IMR-90 (cell line): ENCODE results near the gene ZBTB40. TPM values are rescaled to one million over a fixed set of nuclear protein-coding genes. Genes with fewer than 3 reads are reported as not detected.
A peak's percentile ranks its signal among the peaks of the same experiment; 100 is the strongest.

Experiments
- ATAC-seq: fragments of 200-7000 bp; cut with Tn5 transposase; 2 replicates; pipeline ENCODE4 v1.9.1; 2020; ENCODE audit warnings: low read depth, mild to moderate bottlenecking, moderate library complexity
- BruUV-seq: library from RNA; stranded (reverse); fragments of 400-500 nt; replicated peaks from 2 replicates; lab custom pipeline; 2021; lab: Mats Ljungman, UMichigan
- CTCF ChIA-PET: fragments of 300-600 bp; formaldehyde crosslinking; extraction: SDS; loops from one replicate; lab custom pipeline; 2021; ENCODE audit warnings: antibody characterized with exemption; lab: Yijun Ruan, JAX
- POLR2A ChIA-PET: fragments of 300-600 bp; sonication (Branson Sonifier 250); formaldehyde crosslinking; loops from one replicate; lab custom pipeline; 2022; ENCODE audit warnings: antibody characterized with exemption; ENCODE audit not compliant: unreplicated experiment; lab: Charles Lee
- DNase-seq: peaks from one replicate; pipeline ENCODE4 v3.0.0; 2013
- H2AFZ ChIP-seq: replicated peaks from 2 replicates; pipeline ENCODE3; 2013; ENCODE audit warnings: low read length, mild to moderate bottlenecking; ENCODE audit not compliant: poor library complexity
- H2AK5ac ChIP-seq: 2 replicates; pipeline ENCODE4 v1.6.1; 2013; ENCODE audit warnings: low read depth, low read length, inconsistent platforms
- H2AK9ac ChIP-seq: replicated peaks from 2 replicates; pipeline ENCODE3; 2013; ENCODE audit warnings: mild to moderate bottlenecking, low read depth, low read length, moderate library complexity; ENCODE audit not compliant: poor library complexity
- H2BK120ac ChIP-seq: 2 replicates; pipeline ENCODE4 v1.6.1; 2013; ENCODE audit warnings: low read depth, low read length, inconsistent platforms
- H2BK15ac ChIP-seq: 3 replicates; pipeline ENCODE4 v1.6.1; 2013; ENCODE audit warnings: low read depth, low read length, inconsistent platforms
- H2BK20ac ChIP-seq: 2 replicates; pipeline ENCODE4 v1.6.1; 2013; ENCODE audit warnings: low read depth, mild to moderate bottlenecking, inconsistent platforms, low read length, moderate library complexity
- H2BK5ac ChIP-seq: 2 replicates; pipeline ENCODE4 v1.6.1; 2013; ENCODE audit warnings: mild to moderate bottlenecking, low read depth, low read length, inconsistent platforms; ENCODE audit not compliant: poor library complexity, severe bottlenecking
- H3K14ac ChIP-seq: replicated peaks from 2 replicates; pipeline ENCODE4 v1.6.1; 2013; ENCODE audit warnings: low read depth, low read length, inconsistent platforms
- H3K18ac ChIP-seq: 2 replicates; pipeline ENCODE4 v1.6.1; 2013; ENCODE audit warnings: low read depth, low read length, control low read depth
- H3K23ac ChIP-seq: 2 replicates; pipeline ENCODE4 v1.6.1; 2013; ENCODE audit warnings: low read depth, low read length, inconsistent platforms
- H3K27ac ChIP-seq: 2 replicates; pipeline ENCODE4 v1.5.1; 2013; ENCODE audit warnings: mild to moderate bottlenecking, control low read depth, low read length; ENCODE audit not compliant: insufficient read depth
- H3K27me3 ChIP-seq: 2 replicates; pipeline ENCODE4 v1.6.1; 2013; ENCODE audit warnings: low read length; ENCODE audit not compliant: control insufficient read depth, insufficient read depth
- H3K36me3 ChIP-seq: 2 replicates; pipeline ENCODE4 v1.6.1; 2013; ENCODE audit warnings: low read length, mixed read lengths; ENCODE audit not compliant: control insufficient read depth, insufficient read depth
- H3K4ac ChIP-seq: 2 replicates; pipeline ENCODE4 v1.6.1; 2013; ENCODE audit warnings: low read depth, low read length, inconsistent platforms
- H3K4me1 ChIP-seq: 2 replicates; pipeline ENCODE4 v1.6.1; 2013; ENCODE audit warnings: low read length, mixed read lengths; ENCODE audit not compliant: control insufficient read depth, insufficient read depth
- H3K4me2 ChIP-seq: 2 replicates; pipeline ENCODE4 v1.6.1; 2013; ENCODE audit warnings: low read depth, mild to moderate bottlenecking, control low read depth, low read length, moderate library complexity
- H3K4me3 ChIP-seq: 2 replicates; pipeline ENCODE4 v1.5.1; 2013; ENCODE audit warnings: low read depth, mild to moderate bottlenecking, control low read depth, low read length, moderate library complexity; ENCODE audit not compliant: insufficient read depth
- H3K56ac ChIP-seq: 2 replicates; pipeline ENCODE4 v1.6.1; 2013; ENCODE audit warnings: low read length, inconsistent platforms; ENCODE audit not compliant: insufficient read depth; ENCODE audit errors: extremely low read depth
- H3K79me1 ChIP-seq, 2 experiments: 2 replicates each; pipeline ENCODE4 v1.6.1; 2013; ENCODE audit warnings: low read length in 2 of 2, inconsistent platforms in 1 of 2, low read depth in 1 of 2
- H3K9ac ChIP-seq: 2 replicates; pipeline ENCODE4 v1.6.1; 2013; ENCODE audit warnings: low read depth, low read length, control low read depth
- H3K9me1 ChIP-seq: 2 replicates; pipeline ENCODE4 v1.6.1; 2013; ENCODE audit warnings: low read length, inconsistent platforms; ENCODE audit not compliant: insufficient read depth
- H3K9me3 ChIP-seq: 2 replicates; pipeline ENCODE4 v1.6.1; 2013; ENCODE audit warnings: low read length; ENCODE audit not compliant: control insufficient read depth, insufficient read depth
- H4K20me1 ChIP-seq: 2 replicates; pipeline ENCODE4 v1.6.1; 2013; ENCODE audit warnings: low read length, inconsistent platforms; ENCODE audit not compliant: insufficient read depth
- H4K5ac ChIP-seq: 2 replicates; pipeline ENCODE4 v1.6.1; 2013; ENCODE audit warnings: mild to moderate bottlenecking, low read depth, low read length, control low read depth
- H4K8ac ChIP-seq, 2 experiments: 2 replicates each; pipeline ENCODE4 v1.6.1; 2013; ENCODE audit warnings: low read depth in 2 of 2, low read length in 2 of 2, control low read depth in 1 of 2, inconsistent platforms in 1 of 2
- H4K91ac ChIP-seq: 2 replicates; pipeline ENCODE4 v1.6.1; 2013; ENCODE audit warnings: low read depth, low read length, inconsistent platforms; ENCODE audit not compliant: insufficient read depth
- BHLHE40 ChIP-seq: fragments of 150-350 bp; IDR thresholded peaks from 2 replicates; pipeline ENCODE4 v1.6.1; 2016; ENCODE audit warnings: mild to moderate bottlenecking, low read depth, low read length
- CEBPB ChIP-seq: IDR thresholded peaks from 2 replicates; pipeline ENCODE4 v1.6.1; 2012; ENCODE audit warnings: low read depth, low read length, improper control_type of control experiment
- CHD1 ChIP-seq: IDR thresholded peaks from 2 replicates; pipeline ENCODE4 v1.6.1; 2012; ENCODE audit warnings: low read depth, low read length, improper control_type of control experiment
- FOS ChIP-seq: fragments of 150-350 bp; IDR thresholded peaks from 2 replicates; pipeline ENCODE4 v1.6.1; 2016; ENCODE audit warnings: low read depth, low read length
- MAFK ChIP-seq: IDR thresholded peaks from 2 replicates; pipeline ENCODE4 v1.6.1; 2012; ENCODE audit warnings: low read depth, low read length, improper control_type of control experiment
- MAZ ChIP-seq: IDR thresholded peaks from 2 replicates; pipeline ENCODE4 v1.6.1; 2012; ENCODE audit warnings: low read depth, mild to moderate bottlenecking, low read length, improper control_type of control experiment, moderate library complexity, borderline replicate concordance
- NFE2L2 ChIP-seq: fragments of 150-350 bp; IDR thresholded peaks from 2 replicates; pipeline ENCODE4 v1.6.1; 2016; ENCODE audit warnings: low read depth, mild to moderate bottlenecking, low read length
- POLR2A ChIP-seq: IDR thresholded peaks from 2 replicates; pipeline ENCODE4 v1.6.1; 2012; ENCODE audit warnings: mild to moderate bottlenecking, low read depth, low read length
- RAD21 ChIP-seq: IDR thresholded peaks from 2 replicates; pipeline ENCODE4 v1.6.1; 2012; ENCODE audit warnings: low read length, improper control_type of control experiment
- RCOR1 ChIP-seq: IDR thresholded peaks from 2 replicates; pipeline ENCODE4 v1.6.1; 2012; ENCODE audit warnings: mild to moderate bottlenecking, low read length, improper control_type of control experiment; ENCODE audit not compliant: insufficient replicate concordance
- RFX5 ChIP-seq: IDR thresholded peaks from 2 replicates; pipeline ENCODE4 v1.8.0; 2012; ENCODE audit warnings: low read depth, mild to moderate bottlenecking, low read length, moderate library complexity
- WGBS, 2 experiments: methylation state at CpG; one replicate each; pipeline versions ENCODE4 v1.1.5 to v1.1.7; 2013; ENCODE audit warnings: missing lambda C conversion rate in 2 of 2; ENCODE audit not compliant: insufficient read length in 1 of 2; ENCODE audit errors: extremely low coverage in 2 of 2; 5-methylcytosine and 5-hydroxymethylcytosine counted together
- dilution Hi-C: fragments of 300-500 bp; cut with HindIII; formaldehyde crosslinking; loops from one replicate; pipeline ENCODE4 v1.14.3; 2018; ENCODE audit warnings: low sequenced_read_pairs; ENCODE audit not compliant: unreplicated experiment
- in situ Hi-C: fragments of 300-500 bp; cut with MboI; formaldehyde crosslinking; loops from 3 replicates; pipeline ENCODE4 v1.14.3; 2019; ENCODE audit warnings: low sequenced_read_pairs, inconsistent platforms, mixed read lengths
- intact Hi-C: fragments of 100-400 bp; cut with micrococcal nuclease; formaldehyde crosslinking; loops from 2 replicates; pipeline ENCODE4 v1.10.0; 2022
- polyA plus RNA-seq, 3 experiments: library from polyadenylated mRNA; depleted of rRNA; stranded (reverse); fragments of >200 nt; gene quantifications; 2 replicates each; pipeline ENCODE4 v1.2.3, GENCODE V29; 2012; ENCODE audit warnings: low replicate concordance in 1 of 3
- total RNA-seq: library from RNA; depleted of rRNA; stranded (reverse); fragments of >200 nt; gene quantifications from 2 replicates; pipeline ENCODE4 v1.2.3, GENCODE V29; 2012
- TF ChIP-seq, protein P1 (sequence below): fragments of 150-350 bp; IDR thresholded peaks from 2 replicates; pipeline ENCODE4 v1.6.1; 2017; ENCODE audit warnings: mild to moderate bottlenecking, antibody characterized with exemption, low read length, low read depth
- TF ChIP-seq, protein P2 (sequence below): conservative IDR thresholded peaks from 2 replicates; pipeline ENCODE4 v1.5.1; 2012; ENCODE audit warnings: mild to moderate bottlenecking, low read depth, low read length, improper control_type of control experiment
- TF ChIP-seq, protein P3 (sequence below): fragments of 150-350 bp; IDR thresholded peaks from 2 replicates; pipeline ENCODE4 v1.6.1; 2016; ENCODE audit warnings: low read depth, mild to moderate bottlenecking, low read length, moderate library complexity, borderline replicate concordance

Gene ZBTB40
- total and polyA plus RNA-seq, 2 of the 4 experiments (the other 2 are of a cell fraction): 6.0 to 9.7 TPM

DNA sequence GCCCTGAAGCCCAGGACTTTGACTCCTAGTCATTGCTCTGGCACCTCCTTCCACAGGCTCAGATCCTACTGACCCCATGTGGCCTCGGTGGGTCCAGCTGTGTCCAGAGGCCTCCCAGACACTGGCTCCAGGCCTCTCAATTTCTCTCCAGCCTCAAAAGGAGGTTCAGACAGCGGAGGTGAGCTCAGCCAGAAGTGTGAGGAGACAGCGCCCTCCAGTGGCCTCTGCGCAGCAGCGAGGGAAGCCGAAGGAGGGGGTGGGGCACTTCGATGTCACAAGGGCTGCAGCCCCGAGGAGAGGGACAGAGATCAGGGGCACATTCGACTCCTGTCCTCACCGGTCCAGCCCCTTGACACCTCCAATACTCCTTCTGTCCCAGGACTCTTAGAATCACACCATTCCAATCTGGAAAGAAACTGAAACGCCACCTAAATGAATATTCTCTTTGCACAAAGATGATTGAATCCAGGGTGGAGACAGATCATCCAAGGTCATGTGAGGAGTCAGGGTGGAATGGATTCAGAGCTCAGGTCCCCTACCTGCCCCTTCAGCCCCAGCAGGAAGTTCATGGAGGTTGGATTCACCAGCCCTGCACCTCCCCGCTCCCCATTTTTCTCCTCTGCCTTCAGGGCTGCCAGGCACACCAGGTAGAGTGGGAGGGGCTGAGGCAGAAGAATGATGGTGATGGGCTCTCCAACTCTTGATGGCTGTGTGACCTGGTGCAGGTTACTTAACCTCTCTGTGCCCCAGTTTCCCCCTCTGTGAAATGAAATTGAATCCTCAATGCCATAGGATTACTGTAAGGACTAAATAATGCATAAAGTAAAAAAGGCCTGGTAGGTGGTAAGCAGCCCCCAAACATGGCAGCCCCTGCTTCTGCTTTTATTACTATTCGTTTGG, 34.8 kb upstream of the ZBTB40 start:
- no peak overlapping the region for H3K14ac ChIP-seq
- no peaks in the 10 kb centered on the region for H3K79me1 ChIP-seq
- DNase-seq: peak; percentile 60
- WGBS, 2 experiments: no CpG with 5 or more reads among the region's 13 CpGs
- dilution Hi-C loops (no loop called here), intact Hi-C loops (loop anchor here (1.0 to 10.0 kb wide), 3 partner anchors 285 to 392 kb away; no protein-coding TSS in a partner anchor), in situ Hi-C loops (loop anchor here (5.0 kb wide), 2 partner anchors 230 to 310 kb away; no protein-coding TSS in a partner anchor)
- no peak overlapping the region for H3K18ac ChIP-seq
- no peak overlapping the region for H3K27ac ChIP-seq
- H3K36me3 ChIP-seq: no peaks in the 10 kb centered on the region
- H3K9ac ChIP-seq: no peak overlapping the region
- no peak overlapping the region for H4K5ac ChIP-seq
- H2BK120ac ChIP-seq: no peak overlapping the region
- H2BK20ac ChIP-seq: no peak overlapping the region
- ChIA-PET CTCF (interaction anchor here (0.6 to 1.1 kb wide), 4 partner anchors 14 to 555 kb away, joined by 3 to 4 read pairs (median 4); no protein-coding TSS in a partner anchor), POLR2A (no interaction called here)
- H2AK9ac ChIP-seq: peak overlapping the region; percentile 84
- peak overlapping the region; percentile 80 for H2AFZ ChIP-seq
- no peak overlapping the region for H4K91ac ChIP-seq
- H4K20me1 ChIP-seq: no peaks in the 10 kb centered on the region; the same call in 1 of the 2 replicates
- no peak overlapping the region for H2BK15ac ChIP-seq
- peaks cover 18% of the 10 kb centered on the region for H3K4me1 ChIP-seq
- no peaks in the 10 kb centered on the region for H3K9me3 ChIP-seq
- H3K27me3 ChIP-seq: peaks cover 15% of the 10 kb centered on the region
- ATAC-seq: peak; percentile 56
- H4K8ac ChIP-seq: no peak overlapping the region
- no peak overlapping the region for H3K4me3 ChIP-seq
- no TSS peak for BruUV-seq
- peak overlapping the region; percentile 42; the same call in 1 of the 2 replicates for H3K4me2 ChIP-seq
- no peak overlapping the region for H3K23ac ChIP-seq
- H3K9me1 ChIP-seq: 0 out of 2 replicates have a peak, but pooled peaks cover 2% of the 10 kb centered on the region
- H2AK5ac ChIP-seq: no peak overlapping the region
- no peak overlapping the region for H3K56ac ChIP-seq
- no peak overlapping the region for H3K4ac ChIP-seq
- H2BK5ac ChIP-seq: no peak overlapping the region
- TF ChIP-seq RCOR1 (no peak), CHD1 (no peak), RAD21 (peak; percentile 94), MAZ (peak; percentile 56; the same call in 1 of the 2 replicates), MAFK (no peak), BHLHE40 (no peak), CEBPB (peak; percentile 56), POLR2A (no peak), NFE2L2 (no peak), FOS (no peak), RFX5 (no peak)
- TF ChIP-seq, protein P1, sequence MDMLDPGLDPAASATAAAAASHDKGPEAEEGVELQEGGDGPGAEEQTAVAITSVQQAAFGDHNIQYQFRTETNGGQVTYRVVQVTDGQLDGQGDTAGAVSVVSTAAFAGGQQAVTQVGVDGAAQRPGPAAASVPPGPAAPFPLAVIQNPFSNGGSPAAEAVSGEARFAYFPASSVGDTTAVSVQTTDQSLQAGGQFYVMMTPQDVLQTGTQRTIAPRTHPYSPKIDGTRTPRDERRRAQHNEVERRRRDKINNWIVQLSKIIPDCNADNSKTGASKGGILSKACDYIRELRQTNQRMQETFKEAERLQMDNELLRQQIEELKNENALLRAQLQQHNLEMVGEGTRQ: no peak
- TF ChIP-seq, protein P2, sequence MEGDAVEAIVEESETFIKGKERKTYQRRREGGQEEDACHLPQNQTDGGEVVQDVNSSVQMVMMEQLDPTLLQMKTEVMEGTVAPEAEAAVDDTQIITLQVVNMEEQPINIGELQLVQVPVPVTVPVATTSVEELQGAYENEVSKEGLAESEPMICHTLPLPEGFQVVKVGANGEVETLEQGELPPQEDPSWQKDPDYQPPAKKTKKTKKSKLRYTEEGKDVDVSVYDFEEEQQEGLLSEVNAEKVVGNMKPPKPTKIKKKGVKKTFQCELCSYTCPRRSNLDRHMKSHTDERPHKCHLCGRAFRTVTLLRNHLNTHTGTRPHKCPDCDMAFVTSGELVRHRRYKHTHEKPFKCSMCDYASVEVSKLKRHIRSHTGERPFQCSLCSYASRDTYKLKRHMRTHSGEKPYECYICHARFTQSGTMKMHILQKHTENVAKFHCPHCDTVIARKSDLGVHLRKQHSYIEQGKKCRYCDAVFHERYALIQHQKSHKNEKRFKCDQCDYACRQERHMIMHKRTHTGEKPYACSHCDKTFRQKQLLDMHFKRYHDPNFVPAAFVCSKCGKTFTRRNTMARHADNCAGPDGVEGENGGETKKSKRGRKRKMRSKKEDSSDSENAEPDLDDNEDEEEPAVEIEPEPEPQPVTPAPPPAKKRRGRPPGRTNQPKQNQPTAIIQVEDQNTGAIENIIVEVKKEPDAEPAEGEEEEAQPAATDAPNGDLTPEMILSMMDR: peak; percentile 94
- TF ChIP-seq, protein P3, sequence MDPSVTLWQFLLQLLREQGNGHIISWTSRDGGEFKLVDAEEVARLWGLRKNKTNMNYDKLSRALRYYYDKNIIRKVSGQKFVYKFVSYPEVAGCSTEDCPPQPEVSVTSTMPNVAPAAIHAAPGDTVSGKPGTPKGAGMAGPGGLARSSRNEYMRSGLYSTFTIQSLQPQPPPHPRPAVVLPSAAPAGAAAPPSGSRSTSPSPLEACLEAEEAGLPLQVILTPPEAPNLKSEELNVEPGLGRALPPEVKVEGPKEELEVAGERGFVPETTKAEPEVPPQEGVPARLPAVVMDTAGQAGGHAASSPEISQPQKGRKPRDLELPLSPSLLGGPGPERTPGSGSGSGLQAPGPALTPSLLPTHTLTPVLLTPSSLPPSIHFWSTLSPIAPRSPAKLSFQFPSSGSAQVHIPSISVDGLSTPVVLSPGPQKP: no peak
